Measurements from ENCODE around the gene ENTPD1. TPM values are rescaled to one million over a fixed set of nuclear protein-coding genes. Genes with fewer than 3 reads are reported as not detected.

The ENTPD1 gene
- total RNA-seq, 1 donor from 2014 or later = 102 TPM

DNA sequence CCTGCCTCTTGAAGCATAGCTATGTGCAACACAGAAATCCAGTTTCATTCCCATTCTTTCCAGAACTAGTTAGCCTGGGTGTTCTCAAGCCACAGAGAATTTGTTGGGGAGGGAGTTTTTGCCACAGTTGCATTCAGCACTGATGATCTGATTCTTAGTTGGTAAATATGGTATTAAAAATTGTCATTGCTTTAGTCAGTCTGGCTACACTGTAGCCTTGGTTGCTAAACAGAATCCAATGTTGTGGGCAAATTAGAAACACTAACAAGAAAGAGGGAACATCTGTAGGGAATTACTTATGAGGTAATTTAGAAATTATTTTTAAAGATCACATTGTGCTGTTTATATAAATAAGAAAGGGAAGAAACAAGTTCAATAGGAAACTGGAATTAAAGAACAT lies 94.8 kb downstream of the ENTPD1 start:
- Mint-ChIP-seq H3K4me3 (ENCODE audit: unreplicated experiment) (no peak overlapping the region), H3K27ac (ENCODE audit: unreplicated experiment) (no peak overlapping the region), H3K36me3 (ENCODE audit: low read depth, unreplicated experiment) (peaks cover 36% of the 10 kb centered on the region), H3K4me1 (ENCODE audit: unreplicated experiment) (peaks cover 19% of the 10 kb centered on the region), H3K27me3 (ENCODE audit: unreplicated experiment) (peaks cover 1% of the 10 kb centered on the region), H3K9me3 (ENCODE audit: unreplicated experiment) (peaks cover under 1% of the 10 kb centered on the region)
- DNase-seq (ENCODE audit: low spot score) = no peak
- TF ChIP-seq, protein P1, sequence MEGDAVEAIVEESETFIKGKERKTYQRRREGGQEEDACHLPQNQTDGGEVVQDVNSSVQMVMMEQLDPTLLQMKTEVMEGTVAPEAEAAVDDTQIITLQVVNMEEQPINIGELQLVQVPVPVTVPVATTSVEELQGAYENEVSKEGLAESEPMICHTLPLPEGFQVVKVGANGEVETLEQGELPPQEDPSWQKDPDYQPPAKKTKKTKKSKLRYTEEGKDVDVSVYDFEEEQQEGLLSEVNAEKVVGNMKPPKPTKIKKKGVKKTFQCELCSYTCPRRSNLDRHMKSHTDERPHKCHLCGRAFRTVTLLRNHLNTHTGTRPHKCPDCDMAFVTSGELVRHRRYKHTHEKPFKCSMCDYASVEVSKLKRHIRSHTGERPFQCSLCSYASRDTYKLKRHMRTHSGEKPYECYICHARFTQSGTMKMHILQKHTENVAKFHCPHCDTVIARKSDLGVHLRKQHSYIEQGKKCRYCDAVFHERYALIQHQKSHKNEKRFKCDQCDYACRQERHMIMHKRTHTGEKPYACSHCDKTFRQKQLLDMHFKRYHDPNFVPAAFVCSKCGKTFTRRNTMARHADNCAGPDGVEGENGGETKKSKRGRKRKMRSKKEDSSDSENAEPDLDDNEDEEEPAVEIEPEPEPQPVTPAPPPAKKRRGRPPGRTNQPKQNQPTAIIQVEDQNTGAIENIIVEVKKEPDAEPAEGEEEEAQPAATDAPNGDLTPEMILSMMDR (IDR thresholded peaks at IDR 0.05; ENCODE audit: unreplicated experiment) = no peak

GRCh38 chr10:95860166-95860940 lies 104.4 kb downstream of the ENTPD1 start:
- no peak overlapping the region for H3K27ac Mint-ChIP-seq (ENCODE audit: unreplicated experiment)
- peaks cover 3% of the 10 kb centered on the region for H3K27me3 Mint-ChIP-seq (ENCODE audit: unreplicated experiment)
- DNase-seq (ENCODE audit: low spot score) = no peak
- H3K4me1 Mint-ChIP-seq (ENCODE audit: unreplicated experiment) = peaks cover 35% of the 10 kb centered on the region
- peaks cover 27% of the 10 kb centered on the region for H3K36me3 Mint-ChIP-seq (ENCODE audit: low read depth, unreplicated experiment)
- peaks cover 4% of the 10 kb centered on the region for H3K9me3 Mint-ChIP-seq (ENCODE audit: unreplicated experiment)
- TF ChIP-seq, protein P1 (IDR thresholded peaks at IDR 0.05; ENCODE audit: unreplicated experiment) = no peak
- no peak overlapping the region for H3K4me3 Mint-ChIP-seq (ENCODE audit: unreplicated experiment)

DNA sequence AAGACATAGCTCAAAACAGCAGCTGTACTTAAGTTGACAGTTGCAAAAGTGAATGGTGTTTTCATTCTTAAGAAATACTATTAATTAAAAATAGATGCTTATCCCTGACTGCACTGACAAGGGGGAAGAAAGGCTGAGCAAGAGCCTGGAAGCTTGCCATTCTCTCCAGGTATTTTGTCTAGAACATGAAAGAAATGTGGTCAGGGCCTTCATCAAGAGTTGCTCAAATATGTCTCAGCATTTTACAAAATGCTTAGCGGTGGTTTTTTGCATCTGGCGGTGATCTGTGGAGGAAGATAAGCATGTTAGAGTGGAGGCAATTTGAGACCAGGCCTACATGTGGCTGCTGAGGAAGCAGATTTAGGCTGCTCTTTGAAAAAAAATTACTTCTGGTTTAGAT lies 105.4 kb downstream of the ENTPD1 start:
- TF ChIP-seq, protein P1 (IDR thresholded peaks at IDR 0.05; ENCODE audit: unreplicated experiment) = no peak

DNA sequence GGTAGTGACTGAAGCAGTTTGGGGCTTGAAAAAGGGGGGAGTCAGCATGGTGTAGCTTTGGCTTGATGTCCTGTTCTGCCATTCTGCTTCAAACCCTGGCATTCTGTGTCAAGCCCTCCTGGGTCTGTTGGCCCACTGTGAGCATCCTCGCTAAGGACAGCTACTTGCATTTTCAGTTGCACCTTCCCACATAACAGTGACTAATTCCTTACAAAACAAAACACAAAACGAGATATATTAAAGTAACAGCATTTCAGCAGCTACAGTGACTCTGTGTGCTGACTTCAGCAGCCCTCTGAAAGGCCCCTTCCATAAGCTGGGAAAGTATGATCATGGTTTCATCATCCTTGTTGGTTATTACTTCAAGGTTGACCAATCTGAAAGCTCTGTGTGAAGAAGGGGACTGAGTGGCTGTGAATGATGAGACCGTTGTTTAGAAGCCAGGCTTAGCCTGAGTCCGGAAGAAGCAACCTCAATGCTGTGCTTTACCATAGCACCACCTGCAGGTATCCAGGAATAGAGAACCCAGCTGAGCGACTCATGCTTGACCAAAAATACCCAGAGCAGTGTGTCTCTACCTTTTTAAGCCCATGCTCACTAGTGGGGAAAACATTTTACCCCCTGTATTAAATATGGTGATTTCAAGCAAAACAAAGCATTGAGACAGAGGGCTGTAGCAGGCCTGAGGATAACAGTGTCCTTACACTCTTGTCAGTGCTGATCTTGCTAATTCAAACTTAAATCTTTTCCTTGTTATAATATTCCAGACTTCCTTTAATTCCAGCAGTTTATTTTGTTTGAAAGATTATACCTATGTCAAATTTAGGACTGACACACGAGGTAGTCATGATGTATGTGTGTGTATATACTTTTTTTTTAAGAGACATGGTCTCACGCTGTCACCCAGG lies 109.2 kb downstream of the ENTPD1 start:
- H3K4me1 Mint-ChIP-seq (ENCODE audit: unreplicated experiment) = peaks cover 19% of the 10 kb centered on the region
- H3K36me3 Mint-ChIP-seq (ENCODE audit: low read depth, unreplicated experiment) = peaks cover 19% of the 10 kb centered on the region
- TF ChIP-seq, protein P1 (IDR thresholded peaks at IDR 0.05; ENCODE audit: unreplicated experiment) = peak; percentile 28
- peak; percentile 49 for DNase-seq (ENCODE audit: low spot score)
- H3K4me3 Mint-ChIP-seq (ENCODE audit: unreplicated experiment) = peak overlapping the region; percentile 27
- no peaks in the 10 kb centered on the region for H3K9me3 Mint-ChIP-seq (ENCODE audit: unreplicated experiment)
- H3K27me3 Mint-ChIP-seq (ENCODE audit: unreplicated experiment) = peaks cover 3% of the 10 kb centered on the region
- peak overlapping the region; percentile 3 for H3K27ac Mint-ChIP-seq (ENCODE audit: unreplicated experiment)

More for the DNA sequence above, 105.4 kb downstream of the ENTPD1 start:
- H3K4me3 Mint-ChIP-seq (ENCODE audit: unreplicated experiment) = no peak overlapping the region
- H3K9me3 Mint-ChIP-seq (ENCODE audit: unreplicated experiment) = no peaks in the 10 kb centered on the region
- no peak overlapping the region for H3K27ac Mint-ChIP-seq (ENCODE audit: unreplicated experiment)
- peaks cover 24% of the 10 kb centered on the region for H3K36me3 Mint-ChIP-seq (ENCODE audit: low read depth, unreplicated experiment)
- DNase-seq (ENCODE audit: low spot score) = no peak
- peaks cover 3% of the 10 kb centered on the region for H3K27me3 Mint-ChIP-seq (ENCODE audit: unreplicated experiment)
- peaks cover 35% of the 10 kb centered on the region for H3K4me1 Mint-ChIP-seq (ENCODE audit: unreplicated experiment)

Data from endothelial cell (in vitro differentiated cells).